ENCODE data around the gene ZNF672. TPM values are rescaled to one million over a fixed set of nuclear protein-coding genes. Genes with fewer than 3 reads are reported as not detected.

Gene ZNF672
- polyA plus RNA-seq, 1 of the 3 experiments (the other 2 are of a cell fraction) = 14.2 TPM

- 93% methylated on average over 3 of the region's 9 CpGs for WGBS (ENCODE audit: low lambda C conversion rate)
- Histone ChIP-seq H3K4me1 (ENCODE audit: control insufficient read depth in 1 of 2, insufficient read depth in 2 of 2, low read depth in 1 of 2, low read length in 1 of 2) (no peaks in the 10 kb centered on the region; a peak in 1 of 4 replicates), H2AFZ (ENCODE audit: low read depth) (no peak overlapping the region), H3K9me2 (no peaks in the 10 kb centered on the region), H3F3A (replicated peaks; ENCODE audit: insufficient read depth) (no peaks in the 10 kb centered on the region), H3K27ac (ENCODE audit: low read depth in 2 of 2, low read length in 1 of 2) (no peak overlapping the region), H3K36me3 (replicated peaks in 1 of 2; ENCODE audit: control insufficient read depth in 1 of 2, insufficient read depth in 2 of 2, low read length in 1 of 2) (peaks cover 17 to 73% of the 10 kb centered on the region in 2 experiments), H4K20me1 (ENCODE audit: insufficient read depth) (no peaks in the 10 kb centered on the region), H3K27me3 (ENCODE audit: insufficient read depth) (no peaks in the 10 kb centered on the region), H3K4me2 (no peak overlapping the region), H3K9me3 (no peaks in the 10 kb centered on the region), H3K4me3 (ENCODE audit: low read depth in 2 of 2, low read length in 1 of 2) (no peak overlapping the region), H3K9ac (no peak overlapping the region), H3K79me2 (ENCODE audit: insufficient read depth) (no peaks in the 10 kb centered on the region)
- POLR2A ChIA-PET = interaction anchor here (1.6 to 2.1 kb wide), 2 partner anchors 9 to 10 kb away, joined by 5 to 7 read pairs; partner anchors contain the start of gene ZNF692
- no peak for DNase-seq
- CTCF ChIA-PET = interaction anchor here (1.6 to 2.5 kb wide), 2 partner anchors 8 kb away, joined by 5 to 9 read pairs; no protein-coding TSS in a partner anchor
- TF ChIP-seq TEAD4 (IDR thresholded peaks at IDR 0.05; ENCODE audit: borderline replicate concordance, insufficient read depth) (no peak), SMC3 (IDR thresholded peaks at IDR 0.05; ENCODE audit: low read depth, low read length) (no peak), JUND (IDR thresholded peaks at IDR 0.05) (no peak), FOXJ3 (CRISPR knock-in tag; IDR thresholded peaks at IDR 0.05) (no peak), EZH2phosphoT487 (IDR thresholded peaks at IDR 0.05; ENCODE audit: borderline replicate concordance, low read depth) (no peak), RXRA (IDR thresholded peaks at IDR 0.05; ENCODE audit: borderline replicate concordance, low read depth) (no peak)
These were observed 12.1 kb downstream of the ZNF672 start for GRCh38 chr1:248850124-248850523.

- ChIA-PET POLR2A (interaction anchor here (0.9 to 2.1 kb wide), 3 partner anchors 8 to 13 kb away, joined by 3 to 7 read pairs (median 5); partner anchors contain the start of genes ZNF672 and ZNF692), CTCF (interaction anchor here (1.0 to 2.5 kb wide), 3 partner anchors 7 to 11 kb away, joined by 4 to 9 read pairs (median 5); no protein-coding TSS in a partner anchor)
- H3K9me3 ChIP-seq = no peaks in the 10 kb centered on the region
- no peaks in the 10 kb centered on the region for H3K9me2 ChIP-seq
- H3K4me3 ChIP-seq (ENCODE audit: low read depth in 2 of 2, low read length in 1 of 2) = no peak overlapping the region
- no peaks in the 10 kb centered on the region for H3K27me3 ChIP-seq (ENCODE audit: insufficient read depth)
- no peak overlapping the region for H3K27ac ChIP-seq (ENCODE audit: low read depth in 2 of 2, low read length in 1 of 2)
- no peaks in the 10 kb centered on the region for H3F3A ChIP-seq (replicated peaks; ENCODE audit: insufficient read depth)
- TF ChIP-seq MXI1 (IDR thresholded peaks at IDR 0.05; ENCODE audit: low read depth, low read length) = no peak
- no peak for TF ChIP-seq GATA2 (CRISPR knock-in tag; IDR thresholded peaks at IDR 0.05)
- TF ChIP-seq FOXM1 (IDR thresholded peaks at IDR 0.05; ENCODE audit: low read depth) = no peak
- TF ChIP-seq EP300 (IDR thresholded peaks at IDR 0.05; ENCODE audit: borderline replicate concordance in 1 of 2, low read depth in 1 of 2, low read length in 1 of 2) = no peak
- no peak for TF ChIP-seq RFX5 (IDR thresholded peaks at IDR 0.05; ENCODE audit: low read length)
- no peak for TF ChIP-seq EZH2phosphoT487 (IDR thresholded peaks at IDR 0.05; ENCODE audit: borderline replicate concordance, low read depth)
- TF ChIP-seq MEF2A (IDR thresholded peaks at IDR 0.05; ENCODE audit: borderline replicate concordance, low read depth) = no peak
- TF ChIP-seq CTCF (IDR thresholded peaks at IDR 0.05) = no peak
- no peak for TF ChIP-seq FOXJ3 (CRISPR knock-in tag; IDR thresholded peaks at IDR 0.05)
- no peak for TF ChIP-seq NFIC (IDR thresholded peaks at IDR 0.05; ENCODE audit: borderline replicate concordance)
- no peak for TF ChIP-seq RCOR1 (IDR thresholded peaks at IDR 0.05; ENCODE audit: low read length)
- no peak for DNase-seq
- no peak overlapping the region for H3K9ac ChIP-seq
- no peaks in the 10 kb centered on the region; a peak in 1 of 4 replicates for H3K4me1 ChIP-seq (ENCODE audit: control insufficient read depth in 1 of 2, insufficient read depth in 2 of 2, low read depth in 1 of 2, low read length in 1 of 2)
- no peaks in the 10 kb centered on the region for H3K79me2 ChIP-seq (ENCODE audit: insufficient read depth)
- no peak overlapping the region for H2AFZ ChIP-seq (ENCODE audit: low read depth)
- 79% methylated on average over 10 of the region's 10 CpGs for whole genome bisulfite sequencing (ENCODE audit: low lambda C conversion rate)
- no peak overlapping the region for H3K4me2 ChIP-seq
- no peaks in the 10 kb centered on the region for H4K20me1 ChIP-seq (ENCODE audit: insufficient read depth)
- peaks cover 17 to 73% of the 10 kb centered on the region in 2 experiments for H3K36me3 ChIP-seq (replicated peaks in 1 of 2; ENCODE audit: control insufficient read depth in 1 of 2, insufficient read depth in 2 of 2, low read length in 1 of 2)
These were observed 12.7 kb downstream of the ZNF672 start for GRCh38 chr1:248850536-248851251.

All from SK-N-SH (cell line).